ENCODE measurements around the gene OSGEP.
"Not testable (repeated sequence)": the region's sequence is repeated elsewhere in the genome, so short reads cannot be mapped to it uniquely, and the experiment has no call there.

Gene OSGEP

GRCh38 chr14:20469890-20470602, 15.4 kb upstream of the OSGEP start:
- peak overlapping the region; percentile 76 for H3K9ac ChIP-seq (ENCODE audit: low read depth, low read length)
- no peaks in the 10 kb centered on the region for H3K27me3 ChIP-seq (ENCODE audit: control insufficient read depth, insufficient read depth, low read length)
- peaks cover 33% of the 10 kb centered on the region for H3K36me3 ChIP-seq (ENCODE audit: control insufficient read depth, insufficient read depth, low read length)
- H3K9me3 ChIP-seq (ENCODE audit: control insufficient read depth, insufficient read depth, low read length): no peaks in the 10 kb centered on the region
- peak overlapping the region; percentile 88 for H3K4me3 ChIP-seq (ENCODE audit: low read depth, low read length)
- H3K4me1 ChIP-seq (ENCODE audit: control insufficient read depth, insufficient read depth, low read length): no peaks in the 10 kb centered on the region; the same call in 1 of the 2 replicates
- H3K27ac ChIP-seq (ENCODE audit: low read depth, low read length): peak overlapping the region; percentile 71

DNA sequence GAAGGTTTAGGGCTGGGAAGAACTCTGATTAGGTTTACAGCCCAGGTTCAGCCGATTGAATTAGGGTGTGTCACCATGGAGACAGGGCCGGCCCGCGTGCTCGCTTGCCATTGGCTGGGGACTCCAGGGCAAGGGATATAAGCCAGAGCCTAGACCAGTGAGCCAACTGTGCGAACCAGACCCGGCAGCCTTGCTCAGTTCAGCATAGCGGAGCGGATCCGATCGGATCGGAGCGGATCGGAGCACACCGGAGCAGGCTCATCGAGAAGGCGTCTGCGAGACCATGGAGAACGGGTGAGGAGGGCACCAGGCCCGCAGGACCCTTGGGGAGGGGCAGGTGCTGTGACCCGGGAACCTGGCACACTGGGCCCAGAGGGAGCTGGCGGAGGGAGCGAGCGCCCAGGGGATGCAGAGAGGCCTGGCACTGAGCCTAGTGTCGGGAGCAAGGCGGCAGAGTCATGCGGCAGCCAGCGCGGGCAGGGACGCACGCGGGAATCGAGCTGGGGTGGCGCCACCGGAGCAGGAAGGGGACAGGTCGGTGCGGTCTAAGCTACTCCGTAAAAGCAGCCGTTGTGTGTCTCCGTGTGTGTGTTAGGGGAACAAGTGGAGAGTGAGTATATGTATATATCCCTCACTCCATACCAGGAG, 14.8 kb upstream of the OSGEP start, which contains the start of gene PNP:
Gene PNP, plus strand, starts transcription at position 165 of the 648 bp plus-strand sequence. Its CDS starts 119 bp downstream, at position 284.
- H3K36me3 ChIP-seq (ENCODE audit: control insufficient read depth, insufficient read depth, low read length): peaks cover 26% of the 10 kb centered on the region
- peak within 1 kb of the TSS; percentile 71 for H3K27ac ChIP-seq (ENCODE audit: low read depth, low read length)
- H3K27me3 ChIP-seq (ENCODE audit: control insufficient read depth, insufficient read depth, low read length): no peaks in the 10 kb centered on the region
- no peaks in the 10 kb centered on the region; the same call in 1 of the 2 replicates for H3K4me1 ChIP-seq (ENCODE audit: control insufficient read depth, insufficient read depth, low read length)
- peak within 1 kb of the TSS; percentile 88 for H3K4me3 ChIP-seq (ENCODE audit: low read depth, low read length)
- H3K9ac ChIP-seq (ENCODE audit: low read depth, low read length): peak within 1 kb of the TSS; percentile 76
- no peaks in the 10 kb centered on the region for H3K9me3 ChIP-seq (ENCODE audit: control insufficient read depth, insufficient read depth, low read length)

DNA sequence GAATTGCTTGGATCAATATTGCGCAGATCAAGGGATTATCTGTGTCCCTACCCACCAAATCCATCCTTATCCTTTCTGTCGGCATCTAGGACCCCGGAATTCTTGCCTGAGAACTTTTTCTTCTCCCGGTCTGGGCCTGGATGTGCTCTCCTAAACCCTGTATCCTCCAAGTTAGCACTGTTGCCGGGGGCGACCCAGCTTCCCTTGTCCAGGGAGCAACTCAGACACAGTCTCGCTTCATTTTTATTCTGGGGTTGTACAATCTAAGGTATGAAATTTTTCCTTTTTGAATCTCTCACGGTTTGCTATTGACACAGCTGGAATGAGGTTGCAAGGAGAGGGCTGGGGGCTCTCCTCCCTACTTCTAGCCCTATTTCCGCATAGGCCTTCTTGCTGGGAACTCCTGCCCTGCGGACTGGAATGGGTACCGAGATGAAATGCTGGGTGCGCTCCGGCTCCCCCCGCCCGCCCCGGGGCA, 14.2 kb upstream of the OSGEP start:
- Histone ChIP-seq H3K9ac (ENCODE audit: low read depth, low read length) (no peak overlapping the region), H3K27ac (ENCODE audit: low read depth, low read length) (peak overlapping the region; percentile 71), H3K4me3 (ENCODE audit: low read depth, low read length) (peak overlapping the region; percentile 88), H3K27me3 (ENCODE audit: control insufficient read depth, insufficient read depth, low read length) (no peaks in the 10 kb centered on the region), H3K36me3 (ENCODE audit: control insufficient read depth, insufficient read depth, low read length) (peaks cover 21% of the 10 kb centered on the region), H3K9me3 (ENCODE audit: control insufficient read depth, insufficient read depth, low read length) (no peaks in the 10 kb centered on the region), H3K4me1 (ENCODE audit: control insufficient read depth, insufficient read depth, low read length) (no peaks in the 10 kb centered on the region; the same call in 1 of the 2 replicates)

DNA sequence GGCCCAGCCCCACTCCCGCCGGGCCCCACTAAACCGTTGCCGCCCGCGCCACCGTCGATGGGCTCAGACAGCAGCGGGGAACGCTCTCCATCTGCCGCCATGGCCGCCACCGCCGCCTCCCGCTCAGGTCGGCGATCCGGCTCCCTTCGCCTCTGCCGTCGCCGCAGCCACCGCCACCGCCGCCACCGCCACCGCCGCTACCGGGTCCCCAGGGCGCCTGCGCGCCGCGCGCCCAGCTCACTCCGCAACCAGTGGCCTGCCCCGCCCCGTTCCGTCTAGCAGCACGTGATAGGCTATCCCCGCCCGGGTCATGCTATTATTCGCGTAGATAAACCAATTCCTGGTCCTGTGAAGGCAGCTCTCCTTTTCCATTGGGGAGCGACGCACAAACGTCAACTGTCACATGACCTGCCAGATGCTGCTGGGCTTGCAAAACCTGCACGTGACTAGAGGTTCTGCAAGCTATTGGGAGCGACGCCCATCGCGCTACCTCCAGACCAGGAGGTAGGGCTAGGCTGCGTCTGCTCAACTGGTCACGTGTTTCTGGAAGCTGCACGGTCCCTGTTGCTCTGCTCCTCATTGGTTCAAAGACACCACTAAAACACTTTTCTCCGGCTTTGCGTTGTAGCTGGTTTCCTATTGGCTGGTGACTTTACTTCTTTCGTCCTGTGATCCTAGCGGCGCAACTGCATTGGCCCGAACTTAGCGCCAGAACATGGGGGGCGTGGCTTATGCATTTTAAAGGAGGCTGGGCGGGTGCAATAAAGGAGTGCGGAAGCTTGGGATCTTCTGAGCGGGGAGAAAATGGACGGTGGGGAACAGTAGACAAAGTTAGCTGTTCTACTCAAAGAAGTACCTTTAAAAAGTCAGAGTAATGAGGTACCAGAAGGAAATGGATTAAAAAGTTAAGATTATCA, 6.9 kb upstream of the OSGEP start, which contains the start of gene PIP4P1:
Gene PIP4P1, minus strand, starts transcription at position 210 of the 917 bp plus-strand sequence. Its CDS starts 109 bp downstream, at position 101.
- Histone ChIP-seq H3K4me1 (ENCODE audit: control insufficient read depth, insufficient read depth, low read length) (peaks cover 15% of the 10 kb centered on the region; the same call in 1 of the 2 replicates), H3K27me3 (ENCODE audit: control insufficient read depth, insufficient read depth, low read length) (no peaks in the 10 kb centered on the region), H3K9me3 (ENCODE audit: control insufficient read depth, insufficient read depth, low read length) (no peaks in the 10 kb centered on the region), H3K27ac (ENCODE audit: low read depth, low read length) (peak within 1 kb of the TSS; percentile 96), H3K4me3 (ENCODE audit: low read depth, low read length) (peak within 1 kb of the TSS; percentile 90), H3K36me3 (ENCODE audit: control insufficient read depth, insufficient read depth, low read length) (peaks cover 40% of the 10 kb centered on the region), H3K9ac (ENCODE audit: low read depth, low read length) (peak within 1 kb of the TSS; percentile 57)

DNA sequence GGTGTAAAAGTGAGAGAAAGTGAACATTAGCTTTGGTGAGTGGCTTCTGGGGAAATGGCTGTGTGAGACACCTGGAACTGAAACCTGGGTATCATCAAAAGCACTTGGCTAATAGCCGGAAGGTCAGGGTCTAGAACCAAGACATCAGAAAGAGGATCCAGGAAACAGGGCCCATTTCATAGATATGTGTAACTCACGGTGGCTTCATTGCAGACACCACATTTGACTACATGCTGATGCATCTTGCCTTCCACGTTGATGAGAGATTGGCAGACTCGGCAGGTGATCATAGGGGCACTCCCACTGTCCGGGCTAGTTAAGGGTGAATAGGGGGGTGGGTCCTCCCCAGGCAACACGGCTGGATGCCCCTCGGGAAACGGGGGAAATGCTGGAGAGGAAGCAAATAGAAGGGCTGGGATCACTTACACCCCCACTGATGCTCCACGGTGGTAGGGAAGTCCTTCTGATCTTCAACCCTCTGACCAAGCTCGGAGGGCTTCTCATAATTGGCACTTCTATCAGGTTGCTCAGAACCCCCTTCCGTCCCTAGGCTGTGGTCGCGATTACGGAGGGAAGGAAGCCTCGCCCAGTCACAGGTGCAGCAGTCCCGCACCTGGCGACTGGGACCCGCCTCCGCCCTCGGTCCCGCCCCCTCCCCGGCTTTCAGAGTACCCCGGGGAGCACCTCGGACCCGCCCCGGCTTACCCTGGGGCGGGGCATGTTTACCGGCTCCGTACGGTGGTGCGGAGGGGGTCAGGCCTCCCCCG, 6.0 kb upstream of the OSGEP start:
- Histone ChIP-seq H3K9me3 (ENCODE audit: control insufficient read depth, insufficient read depth, low read length) (no peaks in the 10 kb centered on the region), H3K4me1 (ENCODE audit: control insufficient read depth, insufficient read depth, low read length) (peaks cover 20% of the 10 kb centered on the region), H3K4me3 (ENCODE audit: low read depth, low read length) (peak overlapping the region; percentile 90), H3K27me3 (ENCODE audit: control insufficient read depth, insufficient read depth, low read length) (no peaks in the 10 kb centered on the region), H3K27ac (ENCODE audit: low read depth, low read length) (peak overlapping the region; percentile 96), H3K36me3 (ENCODE audit: control insufficient read depth, insufficient read depth, low read length) (peaks cover 46% of the 10 kb centered on the region), H3K9ac (ENCODE audit: low read depth, low read length) (peak overlapping the region; percentile 55)

DNA sequence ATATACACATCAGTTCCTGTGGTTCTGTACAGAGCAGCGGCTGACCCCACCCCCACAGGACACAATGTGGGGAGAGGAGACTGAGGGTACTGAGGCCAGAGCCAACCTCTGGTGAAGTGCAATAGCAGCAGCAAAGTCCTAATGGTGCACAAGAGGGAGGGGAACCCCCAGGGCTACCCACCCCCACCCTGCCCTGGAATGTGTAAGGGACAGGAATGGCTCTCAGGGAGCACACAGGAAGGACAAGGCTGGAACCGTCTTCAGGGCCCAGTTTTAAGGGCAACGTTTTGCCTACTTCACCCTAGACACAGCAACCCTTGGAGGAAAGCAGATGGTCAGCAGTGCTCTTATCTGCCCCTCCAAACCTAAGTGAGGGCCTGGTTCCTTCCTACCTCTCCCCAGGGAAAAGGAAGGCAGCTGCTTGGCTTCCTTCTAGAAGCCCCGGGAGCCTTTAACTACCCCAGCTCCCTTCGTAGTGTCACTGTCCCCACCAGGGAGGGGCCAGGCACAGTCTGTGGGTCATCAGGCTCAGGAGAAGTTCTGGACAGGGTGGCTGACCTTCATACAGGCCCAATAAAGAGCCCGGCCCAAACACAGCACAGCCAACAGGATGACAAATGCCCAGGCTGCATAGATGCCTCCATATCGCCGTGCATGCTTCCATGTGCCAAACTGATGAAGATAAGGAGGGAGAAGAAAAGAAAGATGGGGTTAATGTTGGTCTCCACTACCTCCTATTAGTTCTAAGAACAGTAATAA, 3.6 kb upstream of the OSGEP start:
- Histone ChIP-seq H3K36me3 (ENCODE audit: control insufficient read depth, insufficient read depth, low read length) (peaks cover 46% of the 10 kb centered on the region), H3K27me3 (ENCODE audit: control insufficient read depth, insufficient read depth, low read length) (no peaks in the 10 kb centered on the region), H3K4me3 (ENCODE audit: low read depth, low read length) (no peak overlapping the region), H3K27ac (ENCODE audit: low read depth, low read length) (peak overlapping the region; percentile 60), H3K4me1 (ENCODE audit: control insufficient read depth, insufficient read depth, low read length) (peaks cover 20% of the 10 kb centered on the region), H3K9me3 (ENCODE audit: control insufficient read depth, insufficient read depth, low read length) (no peaks in the 10 kb centered on the region), H3K9ac (ENCODE audit: low read depth, low read length) (no peak overlapping the region)

DNA sequence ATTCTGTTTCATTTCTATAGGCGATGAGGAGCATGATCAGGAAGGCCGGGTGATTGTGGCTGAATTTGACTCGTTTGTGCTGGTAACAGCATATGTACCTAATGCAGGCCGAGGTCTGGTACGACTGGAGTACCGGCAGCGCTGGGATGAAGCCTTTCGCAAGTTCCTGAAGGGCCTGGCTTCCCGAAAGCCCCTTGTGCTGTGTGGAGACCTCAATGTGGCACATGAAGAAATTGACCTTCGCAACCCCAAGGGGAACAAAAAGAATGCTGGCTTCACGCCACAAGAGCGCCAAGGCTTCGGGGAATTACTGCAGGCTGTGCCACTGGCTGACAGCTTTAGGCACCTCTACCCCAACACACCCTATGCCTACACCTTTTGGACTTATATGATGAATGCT, 2.4 kb upstream of the OSGEP start:
- Histone ChIP-seq H3K9ac (ENCODE audit: low read depth, low read length) (no peak overlapping the region), H3K4me3 (ENCODE audit: low read depth, low read length) (0 out of 2 replicates have a peak overlapping the region, but pooled peaks have one; percentile 85), H3K36me3 (ENCODE audit: control insufficient read depth, insufficient read depth, low read length) (peaks cover 52% of the 10 kb centered on the region), H3K27ac (ENCODE audit: low read depth, low read length) (peak overlapping the region; percentile 60), H3K4me1 (ENCODE audit: control insufficient read depth, insufficient read depth, low read length) (peaks cover 17% of the 10 kb centered on the region), H3K27me3 (ENCODE audit: control insufficient read depth, insufficient read depth, low read length) (no peaks in the 10 kb centered on the region), H3K9me3 (ENCODE audit: control insufficient read depth, insufficient read depth, low read length) (no peaks in the 10 kb centered on the region)

GRCh38 chr14:20455355-20456300, 1.0 kb upstream of the OSGEP start:
- peak overlapping the region; percentile 91 for H3K9ac ChIP-seq (ENCODE audit: low read depth, low read length)
- peaks cover 16% of the 10 kb centered on the region for H3K4me1 ChIP-seq (ENCODE audit: control insufficient read depth, insufficient read depth, low read length)
- peak overlapping the region; percentile 85 for H3K4me3 ChIP-seq (ENCODE audit: low read depth, low read length)
- peak overlapping the region; percentile 90 for H3K27ac ChIP-seq (ENCODE audit: low read depth, low read length)
- no peaks in the 10 kb centered on the region for H3K9me3 ChIP-seq (ENCODE audit: control insufficient read depth, insufficient read depth, low read length)
- H3K27me3 ChIP-seq (ENCODE audit: control insufficient read depth, insufficient read depth, low read length): no peaks in the 10 kb centered on the region
- H3K36me3 ChIP-seq (ENCODE audit: control insufficient read depth, insufficient read depth, low read length): peaks cover 65% of the 10 kb centered on the region

DNA sequence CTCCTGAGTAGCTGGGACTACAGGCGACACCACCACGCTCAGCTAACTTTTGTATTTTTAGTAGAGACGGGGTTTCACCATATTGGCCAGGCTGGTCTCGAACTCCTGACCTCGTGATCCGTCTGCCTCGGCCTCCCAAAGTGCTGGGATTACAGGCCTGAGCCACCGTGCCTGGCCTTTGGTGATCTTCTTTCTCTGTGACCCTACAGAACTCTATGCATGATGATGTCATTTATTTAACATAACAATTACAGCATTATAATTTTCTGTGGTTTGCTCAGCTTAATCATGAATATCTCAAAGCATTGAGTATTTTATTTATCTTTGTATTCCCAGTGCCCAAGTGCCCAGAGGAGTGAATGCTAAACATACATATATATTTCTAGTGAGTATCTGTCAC, 1.8 kb downstream of the OSGEP start:
- H3K36me3 ChIP-seq (ENCODE audit: control insufficient read depth, insufficient read depth, low read length): peaks cover 66% of the 10 kb centered on the region
- not testable (repeated sequence) for H3K4me3 ChIP-seq (ENCODE audit: low read depth, low read length); H3K27me3 ChIP-seq (ENCODE audit: control insufficient read depth, insufficient read depth, low read length); H3K9ac ChIP-seq (ENCODE audit: low read depth, low read length); H3K27ac ChIP-seq (ENCODE audit: low read depth, low read length); H3K9me3 ChIP-seq (ENCODE audit: control insufficient read depth, insufficient read depth, low read length)
- peaks cover 11% of the 10 kb centered on the region for H3K4me1 ChIP-seq (ENCODE audit: control insufficient read depth, insufficient read depth, low read length)

Data from HUES48 (cell line).